Measurements from ENCODE around the gene CALCOCO2. TPM values are rescaled to one million over a fixed set of nuclear protein-coding genes. Genes with fewer than 3 reads are reported as not detected.

CALCOCO2 gene
- total RNA-seq, 1 donor from 2014 or later, result 17.9 TPM

- no peak for DNase-seq
Observed at GRCh38 chr17:48873696-48874443, 43.0 kb downstream of the CALCOCO2 start.

GRCh38 chr17:48878920-48879898, 48.4 kb downstream of the CALCOCO2 start:
- DNase-seq, result no peak

- DNase-seq, result no peak
Observed at GRCh38 chr17:48882272-48882671, 51.4 kb downstream of the CALCOCO2 start.

- no peak for DNase-seq
Observed at GRCh38 chr17:48883171-48883570, 52.3 kb downstream of the CALCOCO2 start.

GRCh38 chr17:48890086-48890485, 59.3 kb downstream of the CALCOCO2 start:
- DNase-seq, result no peak

GRCh38 chr17:48892940-48893645, 62.3 kb downstream of the CALCOCO2 start:
- no peak for DNase-seq

GRCh38 chr17:48893646-48894508, 63.0 kb downstream of the CALCOCO2 start:
- DNase-seq, result no peak

- DNase-seq, result no peak
Observed at GRCh38 chr17:48894886-48895285, 64.1 kb downstream of the CALCOCO2 start.

- DNase-seq, result no peak
Observed at GRCh38 chr17:48901241-48901640, 70.4 kb downstream of the CALCOCO2 start.

- no peak for DNase-seq
Observed at GRCh38 chr17:48903401-48903800, 72.6 kb downstream of the CALCOCO2 start.

- DNase-seq, result no peak
Observed at GRCh38 chr17:48904428-48904827, 73.6 kb downstream of the CALCOCO2 start.

- no peak for DNase-seq
Observed at GRCh38 chr17:48905987-48906515, 75.2 kb downstream of the CALCOCO2 start.

GRCh38 chr17:48907713-48908046, 76.8 kb downstream of the CALCOCO2 start:
- no peak for DNase-seq

GRCh38 chr17:48908047-48908843, 77.4 kb downstream of the CALCOCO2 start, which contains the start of gene UBE2Z:
Gene UBE2Z (plus strand): TSS chr17:48908407. CDS start chr17:48908504, 97 bp downstream.
- peak; percentile 97 for DNase-seq

- no peak for DNase-seq
Observed at GRCh38 chr17:48908853-48909394, 78.1 kb downstream of the CALCOCO2 start.

GRCh38 chr17:48909783-48910182, 78.9 kb downstream of the CALCOCO2 start:
- no peak for DNase-seq

GRCh38 chr17:48910370-48910769, 79.5 kb downstream of the CALCOCO2 start:
- no peak for DNase-seq

- no peak for DNase-seq
Observed at GRCh38 chr17:48912476-48912875, 81.6 kb downstream of the CALCOCO2 start.

All from occipital lobe (tissue), 2 donors.